GM12891 (cell line): ENCODE data around the gene FBXO15.

Experiments used
- PAX5 ChIP-seq: IDR thresholded peaks from 2 replicates; pipeline ENCODE4 v1.6.1; 2011; ENCODE audit warnings: low read length, moderate library complexity, mild to moderate bottlenecking; ENCODE audit not compliant: insufficient read depth, severe bottlenecking
- POLR2A ChIP-seq: IDR thresholded peaks from 2 replicates; pipeline ENCODE4 v1.6.1; 2011; ENCODE audit warnings: low read depth, low read length, control low read depth
- POLR2AphosphoS5 ChIP-seq: IDR thresholded peaks from 2 replicates; pipeline ENCODE4 v1.6.1; 2011; ENCODE audit warnings: low read depth, low read length, control low read depth
- TAF1 ChIP-seq: IDR thresholded peaks from 2 replicates; pipeline ENCODE4 v1.6.1; 2011; ENCODE audit warnings: low read depth, low read length, control low read depth

GRCh38 chr18:74063557-74063956, 84.1 kb downstream of the FBXO15 start:
- TF ChIP-seq POLR2AphosphoS5 (no peak), TAF1 (no peak), POLR2A (no peak), PAX5 (no peak)
